Vagina (tissue), 2 donors: ENCODE data around the gene UTS2B. TPM values are rescaled to one million over a fixed set of nuclear protein-coding genes. Genes with fewer than 3 reads are reported as not detected.

Experiments
- DNase-seq, 2 donors: peaks; one replicate each; pipeline ENCODE4 v3.0.0-alpha.2; 2017; ENCODE audit errors: extremely low spot score in 2 of 2
- H3K27ac ChIP-seq: fragments of 200-600 bp; sonication (generic); one replicate; pipeline ENCODE4 v1.5.1; 2019
- H3K27me3 ChIP-seq: fragments of 200-600 bp; sonication (generic); one replicate; pipeline ENCODE4 v1.5.1; 2019
- H3K36me3 ChIP-seq, 2 donors: fragments of 200-600 bp; sonication (generic); one replicate each; pipeline ENCODE4 v1.5.1; 2017 to 2019
- H3K4me1 ChIP-seq: fragments of 200-600 bp; sonication (generic); one replicate; pipeline ENCODE4 v1.5.1; 2019
- H3K4me3 ChIP-seq, 2 donors: fragments of 200-600 bp; sonication (generic); 1 replicate in 1 of 2; 2 replicates in 1 of 2; pipeline ENCODE4 v1.5.1; 2016 to 2019
- H3K9me3 ChIP-seq: fragments of 200-600 bp; sonication (generic); one replicate; pipeline ENCODE4 v1.5.1; 2019
- CTCF ChIP-seq, 3 experiments: fragments of 450-650 bp in 2 of 3; fragments of 200-600 bp in 1 of 3; sonication (generic) in 1 of 3; IDR thresholded peaks; one replicate each; pipeline ENCODE4 v1.5.1; 2017 to 2019; ENCODE audit warnings: antibody characterized with exemption in 3 of 3, mild to moderate bottlenecking in 2 of 3, moderate library complexity in 2 of 3
- POLR2A ChIP-seq, 2 donors: fragments of 450-650 bp; IDR thresholded peaks; one replicate each; pipeline ENCODE4 v1.6.1; 2017; ENCODE audit warnings: antibody characterized with exemption in 2 of 2, mild to moderate bottlenecking in 2 of 2, moderate library complexity in 2 of 2
- POLR2AphosphoS5 ChIP-seq, 2 donors: sonication (generic); formaldehyde crosslinking; IDR thresholded peaks; one replicate each; pipeline ENCODE4 v1.9.0; 2017; ENCODE audit warnings: antibody characterized with exemption in 2 of 2, mild to moderate bottlenecking in 2 of 2, low read depth in 1 of 2; ENCODE audit not compliant: insufficient read depth in 1 of 2
- intact Hi-C: fragments of 100-400 bp; cut with DNase I; formaldehyde crosslinking; loops from one replicate; pipeline ENCODE4 v1.15.1; 2023
- total RNA-seq: library from RNA; depleted of rRNA; stranded (reverse); fragments of >200 nt; gene quantifications from one replicate; pipeline ENCODE4 v1.2.3, GENCODE V29; 2016

Gene UTS2B
- total RNA-seq, 1 donor from 2014 or later: 1.7 TPM

DNA sequence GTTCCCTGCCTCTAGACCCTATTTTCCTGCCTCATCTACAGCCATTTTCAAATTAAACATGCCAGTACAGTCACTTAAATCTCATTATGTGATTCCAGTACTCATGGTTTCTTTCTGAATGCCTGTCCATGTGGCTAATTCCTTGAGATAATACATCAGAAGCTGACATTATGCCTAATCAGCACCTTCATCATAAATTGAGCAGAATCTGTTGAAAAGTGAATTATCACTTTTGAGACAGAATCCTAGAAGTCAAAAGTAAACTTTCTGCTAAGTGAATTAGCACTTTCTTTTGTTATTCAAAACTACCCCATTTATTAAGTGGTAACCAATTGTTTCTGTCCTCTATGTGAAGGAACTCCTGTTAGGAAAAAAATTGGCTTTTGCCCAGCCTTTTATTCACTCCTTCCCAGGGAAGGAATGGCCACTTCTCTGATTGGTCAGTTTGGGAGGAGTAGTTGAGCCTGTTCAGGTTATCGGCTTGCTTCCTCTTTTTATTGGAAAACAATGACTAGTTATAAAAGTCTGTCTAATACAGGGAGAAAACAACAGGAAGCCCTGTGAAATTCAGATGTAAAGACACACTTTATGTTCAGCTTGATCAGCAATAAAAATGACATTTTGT, 90.8 kb downstream of the UTS2B start:
- no peak overlapping the region for H3K4me3 ChIP-seq
- no peaks in the 10 kb centered on the region for H3K9me3 ChIP-seq
- no peaks in the 10 kb centered on the region for H3K36me3 ChIP-seq
- H3K27me3 ChIP-seq: no peaks in the 10 kb centered on the region
- H3K4me1 ChIP-seq: no peaks in the 10 kb centered on the region
- no peak for DNase-seq
- TF ChIP-seq POLR2A (IDR thresholded peaks at IDR 0.05) (no peak), CTCF (IDR thresholded peaks at IDR 0.05) (no peak), POLR2AphosphoS5 (IDR thresholded peaks at IDR 0.05; ENCODE audit: insufficient read depth in 1 of 2, low read depth in 1 of 2) (no peak)
- no peak overlapping the region for H3K27ac ChIP-seq
- intact Hi-C loops: no loop called here

GRCh38 chr3:191238321-191238817, 92.0 kb downstream of the UTS2B start:
- H3K36me3 ChIP-seq: no peaks in the 10 kb centered on the region
- H3K27me3 ChIP-seq: no peaks in the 10 kb centered on the region
- H3K4me3 ChIP-seq: no peak overlapping the region
- H3K27ac ChIP-seq: no peak overlapping the region
- H3K9me3 ChIP-seq: no peaks in the 10 kb centered on the region
- intact Hi-C loops: no loop called here
- TF ChIP-seq POLR2AphosphoS5 (IDR thresholded peaks at IDR 0.05; ENCODE audit: insufficient read depth in 1 of 2, low read depth in 1 of 2) (no peak), CTCF (IDR thresholded peaks at IDR 0.05) (no peak), POLR2A (IDR thresholded peaks at IDR 0.05) (no peak)
- no peaks in the 10 kb centered on the region for H3K4me1 ChIP-seq
- peak in 1 of 2 donors; percentile 27 for DNase-seq

- H3K27ac ChIP-seq: no peak overlapping the region
- intact Hi-C loops: no loop called here
Observed at GRCh38 chr3:191237047-191237882, 93.1 kb downstream of the UTS2B start.

DNA sequence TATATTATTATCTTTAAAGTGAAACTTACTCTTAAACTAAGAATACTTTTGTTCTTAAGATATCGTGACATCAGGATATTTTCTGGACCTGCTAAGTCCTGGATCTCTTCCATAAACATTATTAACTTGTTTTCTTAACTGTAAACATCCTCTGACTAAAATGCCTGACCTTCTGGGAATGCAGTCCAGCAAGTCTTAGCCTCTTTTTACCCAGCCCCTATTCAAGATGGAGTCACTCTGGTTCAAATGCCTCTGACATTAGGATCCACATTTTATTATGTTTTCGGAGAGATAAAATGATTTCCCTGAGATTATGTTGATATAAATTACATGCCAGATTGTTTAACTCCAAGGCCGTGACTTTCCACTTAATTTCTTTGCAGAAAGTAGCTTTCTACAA, 93.7 kb downstream of the UTS2B start:
- no peak for DNase-seq
- Histone ChIP-seq H3K27me3 (no peaks in the 10 kb centered on the region), H3K36me3 (no peaks in the 10 kb centered on the region), H3K9me3 (no peaks in the 10 kb centered on the region), H3K4me3 (no peak overlapping the region), H3K4me1 (no peaks in the 10 kb centered on the region), H3K27ac (no peak overlapping the region)
- TF ChIP-seq POLR2A (IDR thresholded peaks at IDR 0.05): no peak
- no peak for TF ChIP-seq CTCF (IDR thresholded peaks at IDR 0.05)
- no peak for TF ChIP-seq POLR2AphosphoS5 (IDR thresholded peaks at IDR 0.05; ENCODE audit: insufficient read depth in 1 of 2, low read depth in 1 of 2)
- intact Hi-C loops: no loop called here

More at GRCh38 chr3:191237047-191237882, 93.1 kb downstream of the UTS2B start:
- Histone ChIP-seq H3K4me1 (no peaks in the 10 kb centered on the region), H3K4me3 (no peak overlapping the region), H3K9me3 (no peaks in the 10 kb centered on the region), H3K27me3 (no peaks in the 10 kb centered on the region), H3K36me3 (no peaks in the 10 kb centered on the region)
- no peak for DNase-seq
- no peak for TF ChIP-seq CTCF (IDR thresholded peaks at IDR 0.05)
- TF ChIP-seq POLR2A (IDR thresholded peaks at IDR 0.05): no peak
